HEK293 (cell line): ENCODE results near the gene TMEM51.

Source experiments
- HOXC10 ChIP-seq: sonication (generic); formaldehyde crosslinking; IDR thresholded peaks from 2 replicates; pipeline ENCODE4 v1.8.1; 2023; ENCODE audit warnings: mild to moderate bottlenecking, missing genetic modification reagents
- ZNF174 ChIP-seq: fragments of 450-650 bp; formaldehyde crosslinking; IDR thresholded peaks from 2 replicates; pipeline ENCODE4 v1.5.0; 2017; ENCODE audit warnings: missing biosample characterization, mild to moderate bottlenecking, missing genetic modification characterization
- ZNF184 ChIP-seq: fragments of 450-650 bp; IDR thresholded peaks from 2 replicates; pipeline ENCODE4 v1.5.1; 2018; ENCODE audit warnings: missing biosample characterization, mild to moderate bottlenecking, missing genetic modification characterization
- ZNF596 ChIP-seq: fragments of 450-650 bp; IDR thresholded peaks from 2 replicates; pipeline ENCODE4 v1.5.0; 2018; ENCODE audit warnings: missing biosample characterization, mild to moderate bottlenecking, missing genetic modification characterization, moderate library complexity
- TF ChIP-seq, protein P1 (sequence below): fragments of 450-650 bp; formaldehyde crosslinking; IDR thresholded peaks from 2 replicates; pipeline ENCODE4 v1.5.1; 2016; ENCODE audit warnings: missing biosample characterization, missing genetic modification characterization
- TF ChIP-seq, protein P2 (sequence below): fragments of 450-650 bp; formaldehyde crosslinking; IDR thresholded peaks from 2 replicates; pipeline ENCODE4 v1.5.1; 2016; ENCODE audit warnings: missing biosample characterization, missing genetic modification characterization

DNA sequence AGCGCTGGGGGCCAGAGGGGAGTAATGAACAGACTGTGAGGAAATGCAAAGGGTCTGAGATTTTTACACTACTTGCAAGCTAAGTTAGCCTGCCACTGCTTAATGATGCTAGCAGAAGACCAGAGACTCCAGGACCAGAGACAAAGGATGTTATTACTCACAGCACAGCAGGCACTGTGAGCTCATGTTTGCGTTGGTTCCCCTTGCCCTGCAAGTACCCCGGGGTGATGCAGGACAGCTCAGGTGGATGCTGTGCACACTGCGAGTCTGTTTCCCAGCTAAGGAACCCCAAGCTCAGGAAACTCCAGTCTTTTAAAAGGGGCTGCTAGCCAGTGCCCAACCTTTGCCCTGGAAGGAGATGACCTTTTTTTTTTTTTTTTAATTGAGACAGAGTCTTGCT, 94.7 kb downstream of the TMEM51 start:
- TF ChIP-seq HOXC10 (CRISPR knock-in tag) (no peak), ZNF174 (tag by site-specific recombination) (no peak), ZNF184 (tag by site-specific recombination) (no peak), ZNF596 (tag by site-specific recombination) (no peak)
- TF ChIP-seq, protein P1, sequence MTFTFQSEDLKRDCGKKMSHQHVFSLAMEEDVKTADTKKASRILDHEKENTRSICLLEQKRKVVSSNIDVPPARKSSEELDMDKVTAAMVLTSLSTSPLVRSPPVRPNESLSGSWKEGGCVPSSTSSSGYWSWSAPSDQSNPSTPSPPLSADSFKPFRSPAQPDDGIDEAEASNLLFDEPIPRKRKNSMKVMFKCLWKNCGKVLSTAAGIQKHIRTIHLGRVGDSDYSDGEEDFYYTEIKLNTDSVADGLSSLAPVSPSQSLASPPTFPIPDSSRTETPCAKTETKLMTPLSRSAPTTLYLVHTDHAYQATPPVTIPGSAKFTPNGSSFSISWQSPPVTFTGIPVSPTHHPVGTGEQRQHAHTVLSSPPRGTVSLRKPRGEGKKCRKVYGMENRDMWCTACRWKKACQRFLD, result no peak
- TF ChIP-seq, protein P2, sequence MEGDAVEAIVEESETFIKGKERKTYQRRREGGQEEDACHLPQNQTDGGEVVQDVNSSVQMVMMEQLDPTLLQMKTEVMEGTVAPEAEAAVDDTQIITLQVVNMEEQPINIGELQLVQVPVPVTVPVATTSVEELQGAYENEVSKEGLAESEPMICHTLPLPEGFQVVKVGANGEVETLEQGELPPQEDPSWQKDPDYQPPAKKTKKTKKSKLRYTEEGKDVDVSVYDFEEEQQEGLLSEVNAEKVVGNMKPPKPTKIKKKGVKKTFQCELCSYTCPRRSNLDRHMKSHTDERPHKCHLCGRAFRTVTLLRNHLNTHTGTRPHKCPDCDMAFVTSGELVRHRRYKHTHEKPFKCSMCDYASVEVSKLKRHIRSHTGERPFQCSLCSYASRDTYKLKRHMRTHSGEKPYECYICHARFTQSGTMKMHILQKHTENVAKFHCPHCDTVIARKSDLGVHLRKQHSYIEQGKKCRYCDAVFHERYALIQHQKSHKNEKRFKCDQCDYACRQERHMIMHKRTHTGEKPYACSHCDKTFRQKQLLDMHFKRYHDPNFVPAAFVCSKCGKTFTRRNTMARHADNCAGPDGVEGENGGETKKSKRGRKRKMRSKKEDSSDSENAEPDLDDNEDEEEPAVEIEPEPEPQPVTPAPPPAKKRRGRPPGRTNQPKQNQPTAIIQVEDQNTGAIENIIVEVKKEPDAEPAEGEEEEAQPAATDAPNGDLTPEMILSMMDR (tag by site-specific recombination), result no peak
